Vagina (tissue), 2 donors: ENCODE measurements around the gene SYTL4.

Source experiments
- CTCF ChIP-seq, 3 experiments: fragments of 450-650 bp in 2 of 3; fragments of 200-600 bp in 1 of 3; sonication (generic) in 1 of 3; IDR thresholded peaks; one replicate each; pipeline ENCODE4 v1.5.1; 2017 to 2019; ENCODE audit warnings: antibody characterized with exemption in 3 of 3, mild to moderate bottlenecking in 2 of 3, moderate library complexity in 2 of 3
- POLR2A ChIP-seq, 2 donors: fragments of 450-650 bp; IDR thresholded peaks; one replicate each; pipeline ENCODE4 v1.6.1; 2017; ENCODE audit warnings: antibody characterized with exemption in 2 of 2, mild to moderate bottlenecking in 2 of 2, moderate library complexity in 2 of 2
- POLR2AphosphoS5 ChIP-seq, 2 donors: sonication (generic); formaldehyde crosslinking; IDR thresholded peaks; one replicate each; pipeline ENCODE4 v1.9.0; 2017; ENCODE audit warnings: antibody characterized with exemption in 2 of 2, mild to moderate bottlenecking in 2 of 2, low read depth in 1 of 2; ENCODE audit not compliant: insufficient read depth in 1 of 2

- TF ChIP-seq CTCF (IDR thresholded peaks at IDR 0.05) (no peak), POLR2A (IDR thresholded peaks at IDR 0.05) (no peak), POLR2AphosphoS5 (IDR thresholded peaks at IDR 0.05; ENCODE audit: insufficient read depth in 1 of 2, low read depth in 1 of 2) (no peak)
These were observed 84.8 kb downstream of the SYTL4 start for GRCh38 chrX:100647095-100647494.
